H1 (cell line): ENCODE measurements around the gene GPC3. TPM values are rescaled to one million over a fixed set of nuclear protein-coding genes. Genes with fewer than 3 reads are reported as not detected.

Experiments
- CTCF ChIA-PET: fragments of 300-600 bp; sonication (Branson Sonifier 250); formaldehyde crosslinking; loops from one replicate; lab custom pipeline; 2021; ENCODE audit not compliant: partially characterized antibody; lab: Charles Lee
- POLR2A ChIA-PET: fragments of 300-600 bp; sonication (Branson Sonifier 250); formaldehyde crosslinking; loops from one replicate; lab custom pipeline; 2021; ENCODE audit warnings: inconsistent platforms; ENCODE audit not compliant: partially characterized antibody; lab: Charles Lee
- DNase-seq, 2 experiments: peaks; one replicate each; pipeline versions ENCODE4 v3.0.0 to v3.0.0-alpha.2; 2010 to 2022; ENCODE audit warnings: low spot score in 2 of 2, low read depth in 1 of 2, mixed read lengths in 1 of 2
- FAIRE-seq: peaks from 2 replicates; lab custom pipeline; 2011; peaks lifted over from hg19 to GRCh38; lab: Jason Lieb, UNC
- H2AFZ ChIP-seq: 2 replicates; pipeline ENCODE4 v1.8.1; 2012; ENCODE audit warnings: low read length, inconsistent platforms
- H2AK5ac ChIP-seq: 2 replicates; pipeline ENCODE4 v1.6.1; 2013; ENCODE audit warnings: low read depth, low read length
- H2BK120ac ChIP-seq: replicated peaks from 2 replicates; pipeline ENCODE3; 2013; ENCODE audit warnings: low read depth, low read length, inconsistent platforms
- H2BK12ac ChIP-seq: 2 replicates; pipeline ENCODE4 v1.6.1; 2013; ENCODE audit warnings: low read depth, low read length
- H2BK15ac ChIP-seq: 2 replicates; pipeline ENCODE4 v1.6.1; 2013; ENCODE audit warnings: low read length
- H2BK20ac ChIP-seq: 2 replicates; pipeline ENCODE4 v1.6.1; 2013; ENCODE audit warnings: low read length
- H2BK5ac ChIP-seq: 2 replicates; pipeline ENCODE4 v1.6.1; 2013; ENCODE audit warnings: low read depth, low read length
- H3K14ac ChIP-seq: 2 replicates; pipeline ENCODE4 v1.6.1; 2013; ENCODE audit warnings: inconsistent platforms; ENCODE audit not compliant: insufficient read length
- H3K18ac ChIP-seq: 2 replicates; pipeline ENCODE4 v1.6.1; 2013; ENCODE audit warnings: low read length; ENCODE audit errors: extremely low read depth
- H3K23ac ChIP-seq: 2 replicates; pipeline ENCODE4 v1.6.1; 2013; ENCODE audit warnings: inconsistent platforms; ENCODE audit not compliant: insufficient read length
- H3K23me2 ChIP-seq: 2 replicates; pipeline ENCODE4 v1.6.1; 2013; ENCODE audit warnings: low read depth, low read length
- H3K27ac ChIP-seq: 2 replicates; pipeline ENCODE4 v1.6.1; 2011; ENCODE audit warnings: low read depth, low read length, inconsistent platforms
- H3K27me3 ChIP-seq, 4 experiments: replicated peaks in 1 of 4; 1 replicate in 1 of 4; 2 replicates in 3 of 4; pipeline versions ENCODE4 v1.6.1 to v1.8.1; 2011 to 2013; ENCODE audit warnings: low read length in 3 of 4, mild to moderate bottlenecking in 3 of 4, inconsistent platforms in 2 of 4, mixed read lengths in 2 of 4, moderate library complexity in 1 of 4; ENCODE audit not compliant: control insufficient read depth in 3 of 4, insufficient read depth in 3 of 4; ENCODE audit errors: extremely low read depth in 1 of 4
- H3K36me3 ChIP-seq, 4 experiments: 2 replicates each; pipeline versions ENCODE4 v1.6.1 to v1.8.1; 2011 to 2013; ENCODE audit warnings: mild to moderate bottlenecking in 4 of 4, low read length in 3 of 4, moderate library complexity in 2 of 4, control low read depth in 1 of 4, inconsistent platforms in 1 of 4; ENCODE audit not compliant: insufficient read depth in 4 of 4, control insufficient read depth in 2 of 4
- H3K4ac ChIP-seq: replicated peaks from 2 replicates; pipeline ENCODE3; 2013; ENCODE audit warnings: low read length, low read depth, mixed read lengths, inconsistent platforms; ENCODE audit not compliant: insufficient read length
- H3K4me1 ChIP-seq, 4 experiments: replicated peaks in 1 of 4; 1 replicate in 1 of 4; 2 replicates in 3 of 4; pipeline versions ENCODE4 v1.6.1 to v1.8.1; 2011 to 2013; ENCODE audit warnings: low read length in 3 of 4, inconsistent platforms in 2 of 4, mixed read lengths in 1 of 4; ENCODE audit not compliant: insufficient read depth in 4 of 4, control insufficient read depth in 3 of 4
- H3K4me2 ChIP-seq, 2 experiments: 2 replicates each; pipeline versions ENCODE4 v1.6.1 to v1.8.1; 2011 to 2013; ENCODE audit warnings: low read depth in 2 of 2, low read length in 2 of 2, control low read depth in 1 of 2, inconsistent platforms in 1 of 2, mild to moderate bottlenecking in 1 of 2; ENCODE audit not compliant: insufficient read depth in 1 of 2
- H3K4me3 ChIP-seq, 4 experiments: fragments of 200-600, 300-600 bp in 1 of 4; sonication (generic), shearing (Covaris generic), sonication (Bioruptor Twin) in 1 of 4; 2 replicates each; pipeline versions ENCODE4 v1.5.1 to v1.8.1; 2011 to 2016; ENCODE audit warnings: low read length in 4 of 4, low read depth in 3 of 4, control low read depth in 2 of 4, inconsistent platforms in 2 of 4, mild to moderate bottlenecking in 2 of 4, mixed read lengths in 1 of 4, moderate library complexity in 1 of 4; ENCODE audit not compliant: insufficient read depth in 2 of 4; ENCODE audit errors: extremely low read depth in 1 of 4
- H3K56ac ChIP-seq: replicated peaks from 2 replicates; pipeline ENCODE3; 2013; ENCODE audit warnings: low read depth, mild to moderate bottlenecking, mixed read lengths, low read length, inconsistent platforms; ENCODE audit not compliant: insufficient read length
- H3K79me1 ChIP-seq: 2 replicates; pipeline ENCODE4 v1.6.1; 2013; ENCODE audit warnings: low read depth, low read length, control low read depth
- H3K79me2 ChIP-seq, 2 experiments: 2 replicates each; pipeline versions ENCODE4 v1.6.1 to v1.8.1; 2012 to 2013; ENCODE audit warnings: low read length in 2 of 2, mild to moderate bottlenecking in 2 of 2, inconsistent platforms in 1 of 2; ENCODE audit not compliant: insufficient read depth in 2 of 2, control insufficient read depth in 1 of 2
- H3K9ac ChIP-seq, 4 experiments: replicated peaks in 1 of 4; 1 replicate in 1 of 4; 2 replicates in 3 of 4; pipeline versions ENCODE4 v1.6.1 to v1.8.1; 2011 to 2013; ENCODE audit warnings: low read depth in 3 of 4, low read length in 3 of 4, control low read depth in 2 of 4, mild to moderate bottlenecking in 2 of 4, moderate library complexity in 2 of 4, inconsistent platforms in 1 of 4; ENCODE audit errors: extremely low read depth in 1 of 4
- H3K9me3 ChIP-seq, 2 experiments: 2 replicates each; pipeline versions ENCODE4 v1.6.1 to v1.8.1; 2012 to 2013; ENCODE audit warnings: mild to moderate bottlenecking in 2 of 2, moderate library complexity in 2 of 2, control low read depth in 1 of 2, inconsistent platforms in 1 of 2, low read depth in 1 of 2, low read length in 1 of 2, mixed read lengths in 1 of 2; ENCODE audit not compliant: insufficient read depth in 2 of 2
- H4K20me1 ChIP-seq, 2 experiments: replicated peaks in 1 of 2; 2 replicates each; pipeline versions ENCODE3 to v1.8.1; 2011 to 2013; ENCODE audit warnings: inconsistent platforms in 2 of 2, low read length in 2 of 2, mild to moderate bottlenecking in 1 of 2; ENCODE audit not compliant: insufficient read depth in 2 of 2, control insufficient read depth in 1 of 2
- H4K5ac ChIP-seq: 2 replicates; pipeline ENCODE4 v1.6.1; 2013; ENCODE audit warnings: low read length, low read depth, mixed read lengths, inconsistent platforms; ENCODE audit not compliant: insufficient read length
- H4K8ac ChIP-seq: 2 replicates; pipeline ENCODE4 v1.8.0; 2013; ENCODE audit warnings: mild to moderate bottlenecking, moderate library complexity, low read length, inconsistent platforms; ENCODE audit not compliant: insufficient read depth; ENCODE audit errors: extremely low read depth
- H4K91ac ChIP-seq: replicated peaks from 2 replicates; pipeline ENCODE3; 2013; ENCODE audit warnings: low read length, mixed read lengths, inconsistent platforms; ENCODE audit not compliant: insufficient read length
- FOSL1 ChIP-seq: IDR thresholded peaks from 2 replicates; pipeline ENCODE4 v1.6.1; 2011; ENCODE audit warnings: mild to moderate bottlenecking, low read depth, low read length, moderate library complexity; ENCODE audit not compliant: insufficient read depth
- NANOG ChIP-seq: IDR thresholded peaks from 2 replicates; pipeline ENCODE4 v1.6.1; 2011; ENCODE audit warnings: low read length, low read depth, mild to moderate bottlenecking, inconsistent platforms; ENCODE audit not compliant: insufficient read depth, poor library complexity, severe bottlenecking
- POLR2A ChIP-seq, 2 experiments: IDR thresholded peaks; 1 replicate in 1 of 2; 2 replicates in 1 of 2; pipeline ENCODE4 v1.6.1; 2011; ENCODE audit warnings: low read depth in 2 of 2, low read length in 2 of 2, mild to moderate bottlenecking in 2 of 2; ENCODE audit errors: control extremely low read depth in 1 of 2
- TAF7 ChIP-seq: optimal IDR thresholded peaks from 2 replicates; pipeline ENCODE3; 2011; ENCODE audit warnings: low read depth, mild to moderate bottlenecking, inconsistent platforms, low read length, moderate library complexity, borderline replicate concordance
- USF2 ChIP-seq: IDR thresholded peaks from 2 replicates; pipeline ENCODE4 v1.6.1; 2011; ENCODE audit warnings: low read length, improper control_type of control experiment
- WGBS, 2 experiments: shearing (Covaris generic) in 1 of 2; methylation state at CpG; one replicate each; pipeline versions ENCODE4 v1.1.6 to v1.1.7; 2013 to 2015; ENCODE audit warnings: low lambda C conversion rate in 2 of 2, mixed read lengths in 2 of 2, inconsistent platforms in 1 of 2, low coverage in 1 of 2, missing lambda C conversion rate in 1 of 2; ENCODE audit not compliant: insufficient replicate concordance in 2 of 2, insufficient coverage in 1 of 2, insufficient read length in 1 of 2; ENCODE audit errors: extremely low coverage in 1 of 2, missing lambda C conversion rate in 1 of 2; 5-methylcytosine and 5-hydroxymethylcytosine counted together
- polyA plus RNA-seq, 7 experiments: library from polyadenylated mRNA; depleted of rRNA in 3 of 7; stranded (reverse) in 5 of 7; unstranded in 2 of 7; fragments of >200 nt in 5 of 7; fragments of 200-250 nt in 2 of 7; gene quantifications; 1 replicate in 5 of 7; 2 replicates in 1 of 7; 4 replicates in 1 of 7; pipeline versions ENCODE4 v1.2.1 to v1.2.3, GENCODE V29; 2011 to 2013; ENCODE audit warnings: missing spikeins in 2 of 7, mixed read lengths in 2 of 7
- total RNA-seq: library from RNA; stranded (reverse); fragmentation: NEBNext Ultra II Directional; extraction: Animal tissue kit (Norgen Biotek cat#: 25700); gene quantifications from 2 replicates; pipeline ENCODE4 v1.2.1, GENCODE V29; 2021

GPC3 gene
- total and polyA plus RNA-seq, 2 of the 8 experiments (the other 6 are each of a cell fraction or from before 2014, with no cell fraction given), result 64.8 to 71.9 TPM

DNA sequence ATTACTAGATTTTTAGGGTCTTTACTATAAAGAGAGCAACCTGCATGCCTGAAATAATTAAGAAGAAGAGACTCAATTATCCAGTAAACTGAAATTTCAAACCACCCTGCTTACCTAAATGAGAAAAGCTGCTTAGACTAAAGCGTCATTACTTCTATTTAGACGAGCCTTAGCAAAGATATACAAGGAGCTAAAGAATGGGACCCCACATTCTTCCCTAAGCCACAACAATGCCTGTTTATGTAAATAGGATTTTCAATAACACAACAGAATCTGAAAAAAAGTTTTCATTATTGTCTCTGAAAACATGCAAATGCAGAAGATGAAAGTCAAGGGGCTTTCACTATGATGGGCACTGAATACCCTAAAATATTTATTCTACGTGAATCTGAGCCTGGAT lies 16.2 kb downstream of the GPC3 start:
- H3K4me1 ChIP-seq, result peaks cover 0 to 5% (median under 1%) of the 10 kb centered on the region in 4 experiments; a peak in 5 of 7 replicates
- CTCF ChIA-PET, result interaction anchor here (1.1 to 1.6 kb wide), 3 partner anchors 10 to 176 kb away, joined by 3 to 8 read pairs (median 4); no protein-coding TSS in a partner anchor
- H3K23me2 ChIP-seq, result no peaks in the 10 kb centered on the region
- no peak overlapping the region for H2BK20ac ChIP-seq
- no peak for FAIRE-seq
- H3K4me2 ChIP-seq, result peak overlapping the region; percentile 9 to 51; a peak in 3 of 4 replicates
- DNase-seq, result no peak
- no peak overlapping the region for H4K8ac ChIP-seq
- H2AFZ ChIP-seq, result no peak overlapping the region
- H3K27me3 ChIP-seq, result no peaks in the 10 kb centered on the region
- H2BK5ac ChIP-seq, result no peak overlapping the region
- no peak overlapping the region for H3K9ac ChIP-seq
- H2BK15ac ChIP-seq, result no peak overlapping the region
- H3K18ac ChIP-seq, result no peak overlapping the region
- no peaks in the 10 kb centered on the region for H4K20me1 ChIP-seq
- H3K23ac ChIP-seq, result no peak overlapping the region
- no peak overlapping the region for H3K14ac ChIP-seq
- no peaks in the 10 kb centered on the region for H3K9me3 ChIP-seq
- 6% methylated on average over 3 of the region's 3 CpGs; no CpG with 5 or more reads in 1 of the 2 experiments for WGBS, 2 experiments
- H3K27ac ChIP-seq, result no peak overlapping the region
- TF ChIP-seq USF2 (no peak), TAF7 (no peak), POLR2A (IDR thresholded peaks at IDR 0.05; ENCODE audit: control extremely low read depth in 1 of 2, low read depth in 2 of 2, low read length in 2 of 2) (no peak), NANOG (no peak), FOSL1 (no peak)
- TF ChIP-seq, all 59 proteins: peak for 0
- no peaks in the 10 kb centered on the region for H3K79me2 ChIP-seq
- H3K36me3 ChIP-seq, result no peaks in the 10 kb centered on the region
- no peak overlapping the region for H3K56ac ChIP-seq
- H4K5ac ChIP-seq, result no peak overlapping the region
- no peak overlapping the region for H2BK12ac ChIP-seq
- H3K79me1 ChIP-seq, result no peaks in the 10 kb centered on the region
- POLR2A ChIA-PET, result interaction anchor here (0.7 kb wide), 1 partner anchor 403 kb away, joined by 3 read pairs; no protein-coding TSS in a partner anchor
- no peak overlapping the region for H2AK5ac ChIP-seq
- H2BK120ac ChIP-seq, result no peak overlapping the region
- no peak overlapping the region for H4K91ac ChIP-seq
- peak overlapping the region in 1 of 4 experiments; percentile 47; a peak in 2 of 8 replicates for H3K4me3 ChIP-seq
- no peak overlapping the region for H3K4ac ChIP-seq
